Suprapubic skin (tissue), 4 donors: Measurements from ENCODE around the gene ZNF324B. TPM values are rescaled to one million over a fixed set of nuclear protein-coding genes. Genes with fewer than 3 reads are reported as not detected.

Experiments used
- DNase-seq, 2 donors: peaks; one replicate each; pipeline ENCODE4 v3.0.0-alpha.2; 2019; ENCODE audit warnings: low spot score in 2 of 2
- H3K27ac ChIP-seq: fragments of 200-600 bp; sonication (generic); one replicate; pipeline ENCODE4 v1.5.1; 2019
- H3K27me3 ChIP-seq: fragments of 200-600 bp; sonication (generic); one replicate; pipeline ENCODE4 v1.5.1; 2019
- H3K36me3 ChIP-seq: fragments of 200-600 bp; sonication (generic); one replicate; pipeline ENCODE4 v1.5.1; 2019
- H3K4me1 ChIP-seq: fragments of 200-600 bp; sonication (generic); one replicate; pipeline ENCODE4 v1.5.1; 2019
- H3K4me3 ChIP-seq: fragments of 200-600 bp; sonication (generic); one replicate; pipeline ENCODE4 v1.5.1; 2019; ENCODE audit warnings: mild to moderate bottlenecking
- H3K9me3 ChIP-seq: fragments of 200-600 bp; sonication (generic); one replicate; pipeline ENCODE4 v1.5.1; 2019
- EP300 ChIP-seq: sonication (generic); formaldehyde crosslinking; IDR thresholded peaks from one replicate; pipeline ENCODE4 v1.6.1; 2017; ENCODE audit warnings: antibody characterized with exemption
- POLR2A ChIP-seq, 2 donors: fragments of 450-650 bp; IDR thresholded peaks; one replicate each; pipeline ENCODE4 v1.6.1; 2017; ENCODE audit warnings: antibody characterized with exemption in 2 of 2, mild to moderate bottlenecking in 2 of 2, moderate library complexity in 2 of 2
- POLR2AphosphoS5 ChIP-seq, 3 donors: sonication (generic); formaldehyde crosslinking; IDR thresholded peaks; one replicate each; pipeline ENCODE4 v1.6.1; 2017; ENCODE audit warnings: antibody characterized with exemption in 3 of 3
- WGBS: methylation state at CpG from one replicate; pipeline ENCODE4 v1.1.5; 2018; 5-methylcytosine and 5-hydroxymethylcytosine counted together
- total RNA-seq, 4 donors: library from RNA; depleted of rRNA; stranded (reverse); fragments of >200 nt; gene quantifications; one replicate each; pipeline ENCODE4 v1.1.0, GENCODE V29; 2016
- TF ChIP-seq, protein P1 (sequence below), 2 donors: fragments of 200-600 bp in 1 of 2; fragments of 450-650 bp in 1 of 2; sonication (generic) in 1 of 2; IDR thresholded peaks; one replicate each; pipeline ENCODE4 v1.5.1; 2016 to 2019; ENCODE audit warnings: antibody characterized with exemption in 2 of 2, mild to moderate bottlenecking in 1 of 2, moderate library complexity in 1 of 2

Gene ZNF324B
- total RNA-seq, 4 donors from 2014 or later = 9.7 to 28.7 (median 13.8) TPM

DNA sequence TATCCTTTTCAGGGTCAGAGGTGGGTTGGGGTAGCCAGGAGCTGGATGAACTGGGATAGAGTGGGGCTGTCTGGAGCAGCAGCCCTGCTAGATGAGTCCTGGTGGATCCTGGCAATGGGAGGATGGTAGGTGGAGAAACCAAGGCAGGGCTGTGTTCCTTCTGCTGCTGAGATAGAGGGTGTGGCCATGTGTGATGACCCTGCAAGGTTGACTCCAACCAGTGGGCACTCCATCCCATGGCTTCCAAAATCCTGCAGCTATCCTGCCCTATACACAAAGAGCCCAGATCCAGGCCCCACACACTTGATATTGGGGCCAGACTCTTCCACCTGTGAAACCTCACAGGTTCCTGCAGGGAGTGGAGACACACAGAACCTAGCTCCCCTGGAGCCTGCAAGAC is 22.4 kb downstream of the ZNF324B start:
- no peak overlapping the region for H3K4me3 ChIP-seq
- TF ChIP-seq POLR2AphosphoS5 (IDR thresholded peaks at IDR 0.05) (no peak), POLR2A (IDR thresholded peaks at IDR 0.05) (no peak), EP300 (no peak)
- TF ChIP-seq, protein P1, sequence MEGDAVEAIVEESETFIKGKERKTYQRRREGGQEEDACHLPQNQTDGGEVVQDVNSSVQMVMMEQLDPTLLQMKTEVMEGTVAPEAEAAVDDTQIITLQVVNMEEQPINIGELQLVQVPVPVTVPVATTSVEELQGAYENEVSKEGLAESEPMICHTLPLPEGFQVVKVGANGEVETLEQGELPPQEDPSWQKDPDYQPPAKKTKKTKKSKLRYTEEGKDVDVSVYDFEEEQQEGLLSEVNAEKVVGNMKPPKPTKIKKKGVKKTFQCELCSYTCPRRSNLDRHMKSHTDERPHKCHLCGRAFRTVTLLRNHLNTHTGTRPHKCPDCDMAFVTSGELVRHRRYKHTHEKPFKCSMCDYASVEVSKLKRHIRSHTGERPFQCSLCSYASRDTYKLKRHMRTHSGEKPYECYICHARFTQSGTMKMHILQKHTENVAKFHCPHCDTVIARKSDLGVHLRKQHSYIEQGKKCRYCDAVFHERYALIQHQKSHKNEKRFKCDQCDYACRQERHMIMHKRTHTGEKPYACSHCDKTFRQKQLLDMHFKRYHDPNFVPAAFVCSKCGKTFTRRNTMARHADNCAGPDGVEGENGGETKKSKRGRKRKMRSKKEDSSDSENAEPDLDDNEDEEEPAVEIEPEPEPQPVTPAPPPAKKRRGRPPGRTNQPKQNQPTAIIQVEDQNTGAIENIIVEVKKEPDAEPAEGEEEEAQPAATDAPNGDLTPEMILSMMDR (IDR thresholded peaks at IDR 0.05) = no peak
- H3K4me1 ChIP-seq = peaks cover 23% of the 10 kb centered on the region
- no peaks in the 10 kb centered on the region for H3K9me3 ChIP-seq
- no peak overlapping the region for H3K27ac ChIP-seq
- H3K36me3 ChIP-seq = peaks cover 48% of the 10 kb centered on the region
- no peak for DNase-seq
- H3K27me3 ChIP-seq = no peaks in the 10 kb centered on the region

DNA sequence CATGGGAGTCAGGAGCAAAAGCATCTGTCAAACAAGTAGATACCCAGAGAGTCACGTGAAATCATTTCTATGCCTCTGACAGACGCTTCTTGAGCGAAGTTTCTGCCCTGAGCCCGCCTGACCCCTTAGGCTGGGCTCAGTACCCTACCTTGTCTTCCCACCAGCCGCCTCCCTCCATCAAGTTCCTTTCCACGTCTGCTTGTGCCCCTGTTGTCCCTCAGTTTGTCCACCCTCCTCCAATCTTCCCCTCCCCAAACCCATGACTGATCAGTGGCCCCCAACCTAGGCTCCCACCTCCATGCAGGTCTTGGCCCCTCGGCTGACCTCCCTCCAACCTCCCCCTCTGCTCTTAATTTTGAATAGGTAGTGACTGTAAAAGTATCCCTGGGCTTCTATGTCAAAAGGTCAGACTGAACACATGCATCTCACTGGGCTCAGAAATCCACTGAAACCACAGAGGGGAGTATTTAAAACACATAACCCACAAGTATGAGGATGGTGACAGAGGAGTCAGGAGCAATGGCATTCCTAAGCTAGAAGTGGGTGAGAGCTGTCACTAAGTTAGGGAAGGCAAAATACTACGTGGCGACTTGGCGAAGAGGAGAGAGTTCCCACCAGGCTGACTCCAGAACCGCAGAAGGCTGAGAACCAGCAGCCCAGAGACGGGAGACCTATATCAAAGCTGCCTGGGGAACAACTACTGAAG is 23.0 kb downstream of the ZNF324B start:
- no peak for TF ChIP-seq POLR2AphosphoS5 (IDR thresholded peaks at IDR 0.05)
- TF ChIP-seq, protein P1 (IDR thresholded peaks at IDR 0.05) = no peak
- Histone ChIP-seq H3K4me3 (no peak overlapping the region), H3K27me3 (no peaks in the 10 kb centered on the region), H3K4me1 (peaks cover 20% of the 10 kb centered on the region), H3K36me3 (peaks cover 49% of the 10 kb centered on the region), H3K27ac (no peak overlapping the region), H3K9me3 (no peaks in the 10 kb centered on the region)
- DNase-seq = no peak
- 88% methylated on average over 12 of the region's 12 CpGs for WGBS

DNA sequence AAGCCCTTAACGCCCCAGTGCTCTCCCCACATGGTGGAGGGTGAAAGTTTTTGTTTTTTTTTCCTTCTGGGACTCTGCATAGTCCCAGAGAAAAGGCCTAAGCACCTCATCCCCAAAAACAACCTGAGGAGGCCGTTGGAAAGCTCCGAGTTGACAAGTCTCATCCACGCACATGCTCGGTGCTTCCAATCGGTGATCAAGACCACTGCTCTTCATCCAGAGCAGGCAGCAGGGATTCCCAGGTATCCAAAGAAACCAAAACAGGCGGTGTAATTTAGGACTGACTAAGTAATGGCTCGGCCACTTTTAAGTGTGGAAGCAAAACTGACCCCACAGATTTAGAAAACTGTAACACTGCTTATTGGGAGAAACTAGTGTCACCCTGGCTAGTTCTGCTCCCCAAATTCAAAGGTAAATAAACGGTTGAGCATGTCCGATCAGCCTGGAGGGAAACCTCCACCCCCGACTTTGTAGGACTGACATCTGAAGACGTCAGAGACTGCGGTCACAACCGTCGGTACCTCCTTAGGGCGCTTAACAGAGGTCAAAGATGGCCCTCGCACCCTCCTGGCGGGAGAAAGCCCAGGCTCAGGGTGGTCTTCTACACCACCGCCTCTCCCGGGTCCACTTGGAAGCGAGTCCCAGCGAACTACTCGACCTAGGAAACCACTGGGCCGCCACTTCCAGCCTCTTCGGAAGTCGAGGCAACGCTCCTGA is 23.7 kb downstream of the ZNF324B start:
- WGBS = 35% methylated on average over 16 of the region's 27 CpGs
- TF ChIP-seq, protein P1 (IDR thresholded peaks at IDR 0.05) = no peak
- no peak for TF ChIP-seq EP300
- no peak for TF ChIP-seq POLR2A (IDR thresholded peaks at IDR 0.05)
- TF ChIP-seq POLR2AphosphoS5 (IDR thresholded peaks at IDR 0.05) = no peak
- no peak for DNase-seq

DNA sequence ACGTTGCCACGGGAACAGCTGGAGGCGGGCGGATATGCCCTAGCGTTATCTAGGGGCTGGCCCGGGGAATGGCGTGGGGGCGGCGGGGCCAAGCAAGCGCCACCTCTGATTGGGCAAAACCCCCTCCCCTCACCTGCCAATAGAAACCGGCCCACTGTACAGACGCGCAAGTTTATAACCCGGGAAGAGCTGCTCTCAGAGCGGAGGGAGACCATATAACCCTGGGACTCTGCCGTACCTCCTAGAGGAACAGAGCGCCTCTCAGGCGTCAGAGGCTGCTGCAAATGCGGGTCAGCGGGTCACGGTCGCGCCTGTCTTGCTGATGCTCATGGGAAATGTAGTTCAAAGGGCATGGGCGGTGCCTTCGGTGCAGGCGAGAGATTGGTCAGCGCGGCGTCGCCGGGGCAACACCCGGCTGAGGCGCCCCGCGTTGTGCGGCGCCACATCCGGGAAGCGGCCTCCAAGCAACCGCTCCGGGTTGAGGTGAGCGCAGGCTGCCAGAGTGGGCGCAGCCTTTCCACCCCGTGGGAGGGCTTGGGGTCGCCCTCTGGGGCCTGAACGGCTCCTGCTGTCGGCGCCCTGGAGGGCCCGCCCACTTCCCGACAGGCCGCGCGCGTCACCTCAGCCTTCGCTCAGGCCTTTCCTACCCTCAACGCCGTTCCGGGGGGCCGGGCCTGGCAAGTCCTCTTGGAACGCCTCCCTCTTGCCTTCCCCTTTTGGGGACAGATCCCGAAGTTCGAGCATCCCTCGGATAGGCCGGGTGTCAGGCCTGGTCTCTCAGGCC is 24.5 kb downstream of the ZNF324B start, which contains the start of gene ZNF446:
Gene ZNF446 (plus strand): TSS at position 639 of the 784 bp plus-strand sequence. CDS start 867 bp downstream, outside the sequence.
- 0% methylated on average over 6 of the region's 64 CpGs for WGBS
- no peaks in the 10 kb centered on the region for H3K27me3 ChIP-seq
- peak within 1 kb of the TSS; percentile 63 for H3K4me3 ChIP-seq
- H3K4me1 ChIP-seq = peaks cover 20% of the 10 kb centered on the region
- TF ChIP-seq POLR2AphosphoS5 (IDR thresholded peaks at IDR 0.05) (peak in 2 of 3 donors; percentile 47 to 83), POLR2A (IDR thresholded peaks at IDR 0.05) (peak in 1 of 2 donors; percentile 40), EP300 (no peak)
- TF ChIP-seq, protein P1 (IDR thresholded peaks at IDR 0.05) = no peak
- peak; percentile 99 for DNase-seq
- no peaks in the 10 kb centered on the region for H3K9me3 ChIP-seq
- peak within 1 kb of the TSS; percentile 77 for H3K27ac ChIP-seq
- H3K36me3 ChIP-seq = peaks cover 49% of the 10 kb centered on the region

More for the DNA sequence above, 23.7 kb downstream of the ZNF324B start:
- Histone ChIP-seq H3K9me3 (no peaks in the 10 kb centered on the region), H3K4me1 (peaks cover 20% of the 10 kb centered on the region), H3K27me3 (no peaks in the 10 kb centered on the region), H3K27ac (peak overlapping the region; percentile 77), H3K36me3 (peaks cover 49% of the 10 kb centered on the region), H3K4me3 (peak overlapping the region; percentile 63)
